Panc1 (cell line): ENCODE measurements around the gene ALG2. TPM values are rescaled to one million over a fixed set of nuclear protein-coding genes. Genes with fewer than 3 reads are reported as not detected.

Experiments used
- ATAC-seq: fragments of 200-7000 bp; cut with Tn5 transposase; 2 replicates; pipeline ENCODE4 v1.9.1; 2020; ENCODE audit warnings: mild to moderate bottlenecking, moderate library complexity
- BruUV-seq: library from RNA; stranded (reverse); fragments of 400-500 nt; replicated peaks from 2 replicates; lab custom pipeline; 2021; lab: Mats Ljungman, UMichigan
- CTCF ChIA-PET: fragments of 300-600 bp; sonication (Branson Sonifier 250); formaldehyde crosslinking; loops from one replicate; lab custom pipeline; 2022; ENCODE audit warnings: antibody characterized with exemption; lab: Charles Lee
- POLR2A ChIA-PET: fragments of 300-600 bp; sonication (Branson Sonifier 250); formaldehyde crosslinking; loops from one replicate; lab custom pipeline; 2022; ENCODE audit warnings: antibody characterized with exemption; lab: Charles Lee
- DNase-seq: peaks from one replicate; pipeline ENCODE4 v3.0.0-alpha.2; 2010; ENCODE audit warnings: low read depth, low spot score
- H3K27ac ChIP-seq: 2 replicates; pipeline ENCODE4 v1.5.1; 2011; ENCODE audit warnings: mild to moderate bottlenecking, low read length, inconsistent platforms
- H3K27me3 ChIP-seq: fragments of 200-500 bp; sonication (Bioruptor generic); 2 replicates; pipeline ENCODE4 v1.6.0; 2014; ENCODE audit warnings: low read length, inconsistent platforms; ENCODE audit not compliant: control insufficient read depth, insufficient read depth
- H3K36me3 ChIP-seq: fragments of 200-500 bp; sonication (Bioruptor generic); 2 replicates; pipeline ENCODE4 v1.5.1; 2014; ENCODE audit warnings: inconsistent platforms, mild to moderate bottlenecking, low read length, moderate library complexity; ENCODE audit not compliant: control insufficient read depth, insufficient read depth
- H3K4me1 ChIP-seq: 2 replicates; pipeline ENCODE4 v1.5.1; 2011; ENCODE audit warnings: inconsistent platforms, mild to moderate bottlenecking, low read length, moderate library complexity; ENCODE audit not compliant: control insufficient read depth, insufficient read depth
- H3K4me3 ChIP-seq, 2 experiments: 2 replicates each; pipeline ENCODE4 v1.5.1; 2011 to 2012; ENCODE audit warnings: low read depth in 2 of 2, low read length in 2 of 2, mild to moderate bottlenecking in 2 of 2, inconsistent platforms in 1 of 2, moderate library complexity in 1 of 2
- H3K9me3 ChIP-seq: fragments of 200-500 bp; sonication (Bioruptor generic); 2 replicates; pipeline ENCODE4 v1.5.1; 2014; ENCODE audit warnings: low read depth, mild to moderate bottlenecking, inconsistent platforms, low read length, moderate library complexity; ENCODE audit not compliant: control insufficient read depth, insufficient read depth
- POLR2AphosphoS5 ChIP-seq: IDR thresholded peaks from 2 replicates; pipeline ENCODE4 v1.6.1; 2012; ENCODE audit warnings: mild to moderate bottlenecking, low read depth, low read length, moderate library complexity
- SIN3A ChIP-seq: IDR thresholded peaks from 2 replicates; pipeline ENCODE4 v1.6.1; 2012; ENCODE audit warnings: low read depth, mild to moderate bottlenecking, low read length, moderate library complexity, borderline replicate concordance; ENCODE audit not compliant: insufficient read depth
- TCF7L2 ChIP-seq: IDR thresholded peaks from 2 replicates; pipeline ENCODE4 v1.6.1; 2011; ENCODE audit warnings: mild to moderate bottlenecking, low read depth, low read length, inconsistent platforms
- in situ Hi-C: cut with HindIII; loops from 2 replicates; pipeline ENCODE4 v1.10.0; 2016; ENCODE audit warnings: low sequenced_read_pairs, low pct_unique_long_range_greater_than_20kb
- intact Hi-C: fragments of 100-400 bp; cut with micrococcal nuclease; formaldehyde crosslinking; loops from one replicate; pipeline ENCODE4 v1.10.0; 2022; ENCODE audit not compliant: unreplicated experiment
- total RNA-seq: library from RNA; stranded (reverse); gene quantifications from one replicate; pipeline ENCODE4 v1.2.1, GENCODE V29; 2021; ENCODE audit not compliant: unreplicated experiment
- TF ChIP-seq, protein P1 (sequence below), 2 experiments: IDR thresholded peaks; 2 replicates each; pipeline ENCODE4 v1.6.1; 2011 to 2012; ENCODE audit warnings: low read depth in 2 of 2, control low read depth in 1 of 2, low read length in 1 of 2, mild to moderate bottlenecking in 1 of 2, moderate library complexity in 1 of 2; ENCODE audit not compliant: insufficient read depth in 1 of 2
- TF ChIP-seq, protein P2 (sequence below): fragments of 450-650 bp; IDR thresholded peaks from 2 replicates; pipeline ENCODE4 v1.5.1; 2017; ENCODE audit warnings: mild to moderate bottlenecking

Gene ALG2
- total RNA-seq, 1 experiment from 2014 or later: 20.8 TPM

DNA sequence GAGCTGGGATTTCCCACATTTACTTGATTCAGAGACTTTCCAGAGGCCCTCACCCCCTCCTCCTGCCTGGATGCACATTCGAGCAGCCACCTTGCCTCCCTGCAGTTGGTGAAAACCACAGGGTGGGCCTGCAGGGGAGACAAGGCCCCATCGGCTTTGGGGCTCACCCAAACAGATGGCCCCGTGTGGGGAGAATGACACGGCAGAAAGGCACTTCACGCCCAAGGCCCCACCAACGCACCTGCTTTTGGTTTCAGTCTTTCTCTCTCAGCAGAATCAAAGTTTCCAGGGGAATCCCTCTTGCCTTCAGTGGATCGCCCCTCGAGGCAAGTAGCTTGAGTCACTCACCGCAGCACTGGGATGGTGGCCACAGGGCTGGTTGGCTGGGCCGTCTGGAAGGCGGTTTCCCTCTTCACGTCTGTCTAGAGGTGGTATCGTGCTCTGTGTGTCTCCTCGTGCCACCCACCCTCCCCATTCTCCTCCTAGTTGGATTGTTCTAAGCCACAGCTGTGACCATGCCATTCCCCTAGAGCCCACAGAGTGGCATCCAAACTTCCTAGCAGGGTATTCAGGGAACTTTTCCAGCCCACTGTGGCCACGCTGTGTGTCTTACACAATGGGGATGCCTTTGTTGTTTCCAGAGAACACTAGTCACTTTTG, 32.2 kb upstream of the ALG2 start:
- H3K27ac ChIP-seq: no peak overlapping the region
- ATAC-seq (no peak; the same call in 1 of the 2 replicates), DNase-seq (no peak)
- no peak overlapping the region for H3K4me3 ChIP-seq
- TF ChIP-seq, protein P1, sequence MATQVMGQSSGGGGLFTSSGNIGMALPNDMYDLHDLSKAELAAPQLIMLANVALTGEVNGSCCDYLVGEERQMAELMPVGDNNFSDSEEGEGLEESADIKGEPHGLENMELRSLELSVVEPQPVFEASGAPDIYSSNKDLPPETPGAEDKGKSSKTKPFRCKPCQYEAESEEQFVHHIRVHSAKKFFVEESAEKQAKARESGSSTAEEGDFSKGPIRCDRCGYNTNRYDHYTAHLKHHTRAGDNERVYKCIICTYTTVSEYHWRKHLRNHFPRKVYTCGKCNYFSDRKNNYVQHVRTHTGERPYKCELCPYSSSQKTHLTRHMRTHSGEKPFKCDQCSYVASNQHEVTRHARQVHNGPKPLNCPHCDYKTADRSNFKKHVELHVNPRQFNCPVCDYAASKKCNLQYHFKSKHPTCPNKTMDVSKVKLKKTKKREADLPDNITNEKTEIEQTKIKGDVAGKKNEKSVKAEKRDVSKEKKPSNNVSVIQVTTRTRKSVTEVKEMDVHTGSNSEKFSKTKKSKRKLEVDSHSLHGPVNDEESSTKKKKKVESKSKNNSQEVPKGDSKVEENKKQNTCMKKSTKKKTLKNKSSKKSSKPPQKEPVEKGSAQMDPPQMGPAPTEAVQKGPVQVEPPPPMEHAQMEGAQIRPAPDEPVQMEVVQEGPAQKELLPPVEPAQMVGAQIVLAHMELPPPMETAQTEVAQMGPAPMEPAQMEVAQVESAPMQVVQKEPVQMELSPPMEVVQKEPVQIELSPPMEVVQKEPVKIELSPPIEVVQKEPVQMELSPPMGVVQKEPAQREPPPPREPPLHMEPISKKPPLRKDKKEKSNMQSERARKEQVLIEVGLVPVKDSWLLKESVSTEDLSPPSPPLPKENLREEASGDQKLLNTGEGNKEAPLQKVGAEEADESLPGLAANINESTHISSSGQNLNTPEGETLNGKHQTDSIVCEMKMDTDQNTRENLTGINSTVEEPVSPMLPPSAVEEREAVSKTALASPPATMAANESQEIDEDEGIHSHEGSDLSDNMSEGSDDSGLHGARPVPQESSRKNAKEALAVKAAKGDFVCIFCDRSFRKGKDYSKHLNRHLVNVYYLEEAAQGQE (IDR thresholded peaks at IDR 0.05; ENCODE audit: insufficient read depth in 1 of 2, low read depth in 2 of 2, low read length in 1 of 2): no peak
- TF ChIP-seq POLR2AphosphoS5: no peak
- no peak for TF ChIP-seq SIN3A
- TF ChIP-seq, protein P2, sequence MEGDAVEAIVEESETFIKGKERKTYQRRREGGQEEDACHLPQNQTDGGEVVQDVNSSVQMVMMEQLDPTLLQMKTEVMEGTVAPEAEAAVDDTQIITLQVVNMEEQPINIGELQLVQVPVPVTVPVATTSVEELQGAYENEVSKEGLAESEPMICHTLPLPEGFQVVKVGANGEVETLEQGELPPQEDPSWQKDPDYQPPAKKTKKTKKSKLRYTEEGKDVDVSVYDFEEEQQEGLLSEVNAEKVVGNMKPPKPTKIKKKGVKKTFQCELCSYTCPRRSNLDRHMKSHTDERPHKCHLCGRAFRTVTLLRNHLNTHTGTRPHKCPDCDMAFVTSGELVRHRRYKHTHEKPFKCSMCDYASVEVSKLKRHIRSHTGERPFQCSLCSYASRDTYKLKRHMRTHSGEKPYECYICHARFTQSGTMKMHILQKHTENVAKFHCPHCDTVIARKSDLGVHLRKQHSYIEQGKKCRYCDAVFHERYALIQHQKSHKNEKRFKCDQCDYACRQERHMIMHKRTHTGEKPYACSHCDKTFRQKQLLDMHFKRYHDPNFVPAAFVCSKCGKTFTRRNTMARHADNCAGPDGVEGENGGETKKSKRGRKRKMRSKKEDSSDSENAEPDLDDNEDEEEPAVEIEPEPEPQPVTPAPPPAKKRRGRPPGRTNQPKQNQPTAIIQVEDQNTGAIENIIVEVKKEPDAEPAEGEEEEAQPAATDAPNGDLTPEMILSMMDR: no peak
- TF ChIP-seq TCF7L2: no peak
- no peaks in the 10 kb centered on the region for H3K36me3 ChIP-seq
- ChIA-PET POLR2A (no interaction called here), CTCF (no interaction called here)
- H3K27me3 ChIP-seq: no peaks in the 10 kb centered on the region
- H3K4me1 ChIP-seq: no peaks in the 10 kb centered on the region
- H3K9me3 ChIP-seq: no peaks in the 10 kb centered on the region
- intact Hi-C loops (no loop called here), in situ Hi-C loops (no loop called here)
- BruUV-seq: no TSS peak

DNA sequence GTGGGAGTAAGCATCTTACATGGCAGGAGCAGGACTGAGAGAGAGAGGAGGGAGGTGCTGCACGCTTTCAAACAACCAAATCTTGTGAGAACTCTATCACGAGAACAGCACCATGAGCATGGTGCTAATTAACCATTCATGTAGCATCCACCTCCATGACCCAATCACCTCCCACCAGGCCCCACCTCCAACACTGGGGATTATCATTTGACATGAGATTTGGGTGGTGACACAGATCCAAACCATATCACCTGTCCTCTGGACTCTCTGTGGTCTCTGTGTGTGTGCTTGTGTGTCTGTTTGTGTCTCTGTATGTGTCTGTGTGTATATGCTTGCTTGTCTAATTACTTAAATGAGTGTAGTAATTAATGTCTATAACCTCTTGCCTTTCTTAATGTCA, 31.4 kb upstream of the ALG2 start:
- DNase-seq (no peak), ATAC-seq (no peak)
- Histone ChIP-seq H3K27me3 (no peaks in the 10 kb centered on the region), H3K4me1 (no peaks in the 10 kb centered on the region), H3K9me3 (no peaks in the 10 kb centered on the region), H3K27ac (no peak overlapping the region), H3K36me3 (no peaks in the 10 kb centered on the region), H3K4me3 (no peak overlapping the region)
- in situ Hi-C loops: no loop called here
- BruUV-seq: no TSS peak
- TF ChIP-seq SIN3A (no peak), TCF7L2 (no peak), POLR2AphosphoS5 (no peak)
- TF ChIP-seq, protein P1 (IDR thresholded peaks at IDR 0.05; ENCODE audit: insufficient read depth in 1 of 2, low read depth in 2 of 2, low read length in 1 of 2): no peak
- TF ChIP-seq, protein P2: no peak
- CTCF ChIA-PET: no interaction called here
- POLR2A ChIA-PET: no interaction called here
- intact Hi-C loops: no loop called here
